Endodermal cell (in vitro differentiated cells): ENCODE measurements around the gene TARS2. TPM values are rescaled to one million over a fixed set of nuclear protein-coding genes. Genes with fewer than 3 reads are reported as not detected.

Source experiments
- DNase-seq: peaks from one replicate; pipeline ENCODE4 v3.0.0-alpha.2; 2017
- H3K27ac ChIP-seq: 2 replicates; pipeline ENCODE4 v1.5.1; 2013; ENCODE audit warnings: mild to moderate bottlenecking, low read depth, low read length, moderate library complexity
- H3K27me3 ChIP-seq: 2 replicates; pipeline ENCODE4 v1.6.1; 2013; ENCODE audit warnings: mild to moderate bottlenecking, low read length, moderate library complexity; ENCODE audit not compliant: insufficient read depth, control insufficient read depth, poor library complexity, severe bottlenecking
- H3K36me3 ChIP-seq: 2 replicates; pipeline ENCODE4 v1.7.0; 2013; ENCODE audit warnings: mild to moderate bottlenecking, low read length, moderate library complexity; ENCODE audit not compliant: control insufficient read depth, insufficient read depth
- H3K4me1 ChIP-seq: one replicate; pipeline ENCODE4 v1.7.0; 2013; ENCODE audit warnings: low read length; ENCODE audit not compliant: control insufficient read depth, insufficient read depth
- H3K4me3 ChIP-seq: 2 replicates; pipeline ENCODE4 v1.5.1; 2013; ENCODE audit warnings: mild to moderate bottlenecking, low read length, moderate library complexity
- H3K9ac ChIP-seq: 2 replicates; pipeline ENCODE4 v1.6.1; 2013; ENCODE audit warnings: mild to moderate bottlenecking, low read length, moderate library complexity; ENCODE audit not compliant: poor library complexity, severe bottlenecking; ENCODE audit errors: extremely low read depth
- H3K9me3 ChIP-seq: 2 replicates; pipeline ENCODE4 v1.6.1; 2013; ENCODE audit warnings: mild to moderate bottlenecking, low read length, moderate library complexity; ENCODE audit not compliant: control insufficient read depth
- H3K27ac Mint-ChIP-seq: 2 replicates; pipeline ENCODE4 v1.8.0; 2020; ENCODE audit warnings: mixed read lengths
- H3K27me3 Mint-ChIP-seq: 2 replicates; pipeline ENCODE4 v1.8.0; 2021; ENCODE audit warnings: mild to moderate bottlenecking, mixed read lengths; ENCODE audit not compliant: insufficient read depth
- H3K36me3 Mint-ChIP-seq: 2 replicates; pipeline ENCODE4 v1.8.0; 2020; ENCODE audit warnings: low read depth, mixed read lengths
- H3K4me1 Mint-ChIP-seq: 2 replicates; pipeline ENCODE4 v1.8.0; 2020; ENCODE audit warnings: mixed read lengths
- H3K4me3 Mint-ChIP-seq: 2 replicates; pipeline ENCODE4 v1.8.0; 2020; ENCODE audit warnings: mild to moderate bottlenecking, moderate library complexity, mixed read lengths
- H3K9me3 Mint-ChIP-seq: 2 replicates; pipeline ENCODE4 v1.8.0; 2020; ENCODE audit warnings: mild to moderate bottlenecking, mixed read lengths
- CTCF ChIP-seq: fragments of 200-600 bp; sonication (generic); conservative IDR thresholded peaks from 2 replicates; pipeline ENCODE4 v1.5.0; 2021; ENCODE audit warnings: antibody characterized with exemption, mild to moderate bottlenecking
- WGBS, 2 experiments: methylation state at CpG; one replicate each; pipeline versions ENCODE4 v1.1.5 to v1.1.7; 2013; ENCODE audit warnings: missing lambda C conversion rate in 2 of 2, mixed read lengths in 1 of 2; ENCODE audit not compliant: insufficient coverage in 1 of 2, insufficient read length in 1 of 2; 5-methylcytosine and 5-hydroxymethylcytosine counted together
- total RNA-seq, 2 donors: library from RNA; stranded (reverse); fragmentation: NEBNext Ultra II Directional in 1 of 2; extraction: Animal tissue kit (Norgen Biotek cat#: 25700) in 1 of 2; gene quantifications; 2 replicates in 1 of 2; 3 replicates in 1 of 2; pipeline ENCODE4 v1.2.1, GENCODE V29; 2021

The TARS2 gene
- total RNA-seq, 2 donors from 2014 or later = 32.9 to 39.4 TPM

GRCh38 chr1:150549496-150550221, 62.4 kb downstream of the TARS2 start:
- Mint-ChIP-seq H3K36me3 (no peaks in the 10 kb centered on the region), H3K4me3 (peak overlapping the region; percentile 58), H3K27me3 (peaks cover 27% of the 10 kb centered on the region), H3K4me1 (peaks cover 8% of the 10 kb centered on the region), H3K9me3 (no peaks in the 10 kb centered on the region), H3K27ac (peak overlapping the region; percentile 80)
- peak; percentile 78 for DNase-seq
- Histone ChIP-seq H3K27ac (no peak overlapping the region), H3K36me3 (no peaks in the 10 kb centered on the region), H3K9me3 (no peaks in the 10 kb centered on the region), H3K4me1 (peaks cover 3% of the 10 kb centered on the region), H3K9ac (no peak overlapping the region), H3K27me3 (no peaks in the 10 kb centered on the region), H3K4me3 (peak overlapping the region; percentile 60)
- TF ChIP-seq CTCF = no peak
- WGBS, 2 experiments = 29 to 49% methylated on average over 16 to 43 of the region's 43 CpGs

GRCh38 chr1:150550222-150551050, 63.2 kb downstream of the TARS2 start:
- H3K9me3 ChIP-seq = no peaks in the 10 kb centered on the region
- no peaks in the 10 kb centered on the region for H3K27me3 ChIP-seq
- no peak overlapping the region for H3K27ac Mint-ChIP-seq
- no peaks in the 10 kb centered on the region for H3K9me3 Mint-ChIP-seq
- peaks cover 6% of the 10 kb centered on the region for H3K4me1 Mint-ChIP-seq
- H3K27ac ChIP-seq = no peak overlapping the region
- H3K36me3 ChIP-seq = peaks cover 2% of the 10 kb centered on the region
- peaks cover 3% of the 10 kb centered on the region for H3K4me1 ChIP-seq
- no peak overlapping the region for H3K9ac ChIP-seq
- TF ChIP-seq CTCF = no peak
- H3K4me3 Mint-ChIP-seq = no peak overlapping the region
- H3K36me3 Mint-ChIP-seq = no peaks in the 10 kb centered on the region
- H3K4me3 ChIP-seq = no peak overlapping the region
- H3K27me3 Mint-ChIP-seq = peaks cover 27% of the 10 kb centered on the region
- peak; percentile 58 for DNase-seq
- WGBS, 2 experiments = 87 to 91% methylated on average over 9 to 22 of the region's 22 CpGs

- TF ChIP-seq CTCF = no peak
- Histone ChIP-seq H3K27me3 (no peaks in the 10 kb centered on the region), H3K27ac (no peak overlapping the region), H3K4me1 (peaks cover 3% of the 10 kb centered on the region), H3K9ac (no peak overlapping the region), H3K9me3 (no peaks in the 10 kb centered on the region), H3K4me3 (no peak overlapping the region), H3K36me3 (peaks cover 7% of the 10 kb centered on the region)
- Mint-ChIP-seq H3K36me3 (peaks cover 2% of the 10 kb centered on the region), H3K27me3 (peaks cover 27% of the 10 kb centered on the region), H3K27ac (peak overlapping the region; percentile 13), H3K4me1 (peaks cover 5% of the 10 kb centered on the region), H3K4me3 (no peak overlapping the region), H3K9me3 (no peaks in the 10 kb centered on the region)
- WGBS, 2 experiments = 94 to 95% methylated on average over 6 to 11 of the region's 11 CpGs
- DNase-seq = peak; percentile 51
Observed at GRCh38 chr1:150551051-150551783, 64.0 kb downstream of the TARS2 start.
